HepG2 (cell line): ENCODE data around the gene FOXP3. TPM values are rescaled to one million over a fixed set of nuclear protein-coding genes. Genes with fewer than 3 reads are reported as not detected.

Source experiments
- ATAC-seq: fragments of 200-7000 bp; cut with Tn5 transposase; 3 replicates; pipeline ENCODE4 v1.9.1; 2020; ENCODE audit warnings: mild to moderate bottlenecking, moderate library complexity
- BruUV-seq: library from RNA; stranded (reverse); fragments of 400-500 nt; replicated peaks from 2 replicates; lab custom pipeline; 2021; lab: Mats Ljungman, UMichigan
- CTCF ChIA-PET: fragments of 300-600 bp; formaldehyde crosslinking; extraction: SDS; loops from one replicate; lab custom pipeline; 2021; ENCODE audit warnings: low total read pairs, inconsistent platforms, low intra/inter-chr PET ratio; lab: Yijun Ruan, JAX
- POLR2A ChIA-PET: fragments of 350-600 bp; sonication (Branson Sonifier 250); formaldehyde crosslinking; loops from one replicate; lab custom pipeline; 2020; ENCODE audit warnings: antibody characterized with exemption, inconsistent platforms; lab: Yijun Ruan, JAX
- DNase-seq: peaks from one replicate; pipeline ENCODE4 v3.0.0-alpha.2; 2015; ENCODE audit warnings: low spot score
- FAIRE-seq: peaks from 3 replicates; lab custom pipeline; 2011; peaks lifted over from hg19 to GRCh38; lab: Jason Lieb, UNC
- H2AFZ ChIP-seq: one replicate; pipeline ENCODE4 v1.6.1; 2011; ENCODE audit warnings: low read length, inconsistent platforms
- H3K27ac ChIP-seq: fragments of 300-600 bp; 3 replicates; pipeline ENCODE4 v1.8.0; 2011; ENCODE audit warnings: mixed run types, mild to moderate bottlenecking, mixed read lengths, low read length, inconsistent platforms; ENCODE audit not compliant: insufficient read depth; ENCODE audit errors: extremely low read length
- H3K27me3 ChIP-seq, 2 experiments: fragments of 200-600 bp in 1 of 2; 2 replicates in 1 of 2; 3 replicates in 1 of 2; pipeline versions ENCODE4 v1.6.0 to v1.8.0; 2011; ENCODE audit warnings: low read length in 2 of 2, mild to moderate bottlenecking in 2 of 2, moderate library complexity in 2 of 2, inconsistent platforms in 1 of 2; ENCODE audit not compliant: insufficient read depth in 2 of 2, control insufficient read depth in 1 of 2
- H3K36me3 ChIP-seq, 2 experiments: fragments of 200-600 bp in 1 of 2; replicated peaks in 1 of 2; 2 replicates in 1 of 2; 3 replicates in 1 of 2; pipeline versions ENCODE4 v1.5.1 to v1.8.0; 2011; ENCODE audit warnings: low read length in 2 of 2, inconsistent platforms in 1 of 2; ENCODE audit not compliant: insufficient read depth in 2 of 2, control insufficient read depth in 1 of 2
- H3K4me1 ChIP-seq: 2 replicates; pipeline ENCODE4 v1.5.1; 2012; ENCODE audit warnings: low read length, inconsistent platforms; ENCODE audit not compliant: insufficient read depth
- H3K4me2 ChIP-seq: 2 replicates; pipeline ENCODE4 v1.6.0; 2011; ENCODE audit warnings: low read depth, low read length, inconsistent platforms
- H3K4me3 ChIP-seq, 3 experiments: fragments of 200-600 bp in 1 of 3; sonication (generic), shearing (Covaris generic) in 1 of 3; replicated peaks in 1 of 3; 2 replicates each; pipeline ENCODE4 v1.5.1; 2011 to 2016; ENCODE audit warnings: low read length in 3 of 3, inconsistent platforms in 2 of 3, low read depth in 2 of 3, mild to moderate bottlenecking in 2 of 3, control low read depth in 1 of 3, mixed read lengths in 1 of 3; ENCODE audit not compliant: insufficient read depth in 1 of 3
- H3K79me2 ChIP-seq: one replicate; pipeline ENCODE4 v1.6.1; 2011; ENCODE audit warnings: low read length, inconsistent platforms; ENCODE audit not compliant: insufficient read depth
- H3K9ac ChIP-seq: 2 replicates; pipeline ENCODE4 v1.6.0; 2011; ENCODE audit warnings: mild to moderate bottlenecking, low read depth, low read length, inconsistent platforms; ENCODE audit not compliant: insufficient read depth
- H3K9me3 ChIP-seq: 2 replicates; pipeline ENCODE4 v1.5.1; 2012; ENCODE audit warnings: mild to moderate bottlenecking, low read length
- H4K20me1 ChIP-seq: 2 replicates; pipeline ENCODE4 v1.6.0; 2011; ENCODE audit warnings: inconsistent platforms, mild to moderate bottlenecking, low read length, moderate library complexity; ENCODE audit not compliant: insufficient read depth
- CBX1 ChIP-seq: IDR thresholded peaks from one replicate; pipeline ENCODE4 v1.6.1; 2016; ENCODE audit warnings: antibody characterized with exemption, low read depth
- CBX2 ChIP-seq, 2 experiments: fragments of 200-600 bp in 1 of 2; sonication (generic); formaldehyde crosslinking in 1 of 2; IDR thresholded peaks; 2 replicates each; pipeline versions ENCODE4 v1.7.0 to v1.8.1; 2018 to 2022; ENCODE audit warnings: low read depth in 2 of 2, low read length in 1 of 2, mild to moderate bottlenecking in 1 of 2, missing genetic modification reagents in 1 of 2
- NFYC ChIP-seq: IDR thresholded peaks from 2 replicates; pipeline ENCODE4 v1.6.1; 2016; ENCODE audit warnings: missing genetic modification reagents, missing compliant biosample characterization
- NRL ChIP-seq: sonication (generic); formaldehyde crosslinking; IDR thresholded peaks from 2 replicates; pipeline ENCODE4 v1.5.0; 2020; ENCODE audit warnings: missing genetic modification reagents, mild to moderate bottlenecking, moderate library complexity, borderline replicate concordance
- RNF2 ChIP-seq: fragments of 450-650 bp; conservative IDR thresholded peaks from 2 replicates; pipeline ENCODE4 v1.6.1; 2016; ENCODE audit warnings: low read depth
- SMC3 ChIP-seq: IDR thresholded peaks from 2 replicates; pipeline ENCODE4 v1.6.1; 2011; ENCODE audit warnings: low read length, improper control_type of control experiment
- TCF7 ChIP-seq: sonication (generic); IDR thresholded peaks from 2 replicates; pipeline ENCODE4 v1.6.1; 2016; ENCODE audit warnings: antibody characterized with exemption, low read depth
- ZFP90 ChIP-seq: sonication (generic); formaldehyde crosslinking; IDR thresholded peaks from 2 replicates; pipeline ENCODE4 v1.8.0; 2022; ENCODE audit warnings: missing genetic modification reagents, mild to moderate bottlenecking, inconsistent platforms, borderline replicate concordance
- ZNF3 ChIP-seq: IDR thresholded peaks from 2 replicates; pipeline ENCODE4 v1.7.0; 2017; ENCODE audit warnings: inconsistent platforms
- ZNF577 ChIP-seq: sonication (generic); formaldehyde crosslinking; IDR thresholded peaks from 2 replicates; pipeline ENCODE4 v1.4.0; 2020; ENCODE audit warnings: mild to moderate bottlenecking, low read depth, missing genetic modification reagents, borderline replicate concordance
- ZNF616 ChIP-seq: sonication (generic); formaldehyde crosslinking; IDR thresholded peaks from 2 replicates; pipeline ENCODE4 v1.5.0; 2020; ENCODE audit warnings: low read depth, mild to moderate bottlenecking, missing genetic modification reagents
- ZNF652 ChIP-seq: IDR thresholded peaks from 2 replicates; pipeline ENCODE4 v1.6.1; 2016; ENCODE audit warnings: low read depth, borderline replicate concordance
- WGBS: methylation state at CpG from one replicate; pipeline ENCODE4 v1.1.6; 2017; ENCODE audit warnings: low lambda C conversion rate; 5-methylcytosine and 5-hydroxymethylcytosine counted together
- in situ Hi-C: cut with HindIII; loops from 2 replicates; pipeline ENCODE4 v1.10.0; 2017; ENCODE audit warnings: low pct_unique_long_range_greater_than_20kb; ENCODE audit not compliant: extremely low pct_ligation_motif_present
- intact Hi-C: fragments of 100-400 bp; cut with micrococcal nuclease; formaldehyde crosslinking; loops from one replicate; pipeline ENCODE4 v1.10.0; 2022; ENCODE audit not compliant: unreplicated experiment
- polyA plus RNA-seq, 8 experiments: library from polyadenylated mRNA; depleted of rRNA in 3 of 8; stranded (reverse) in 7 of 8; unstranded in 1 of 8; fragments of >200 nt; fragmentation: Illumina TruSeq in 4 of 8; extraction: Trizol in 4 of 8; gene quantifications; 2 replicates each; pipeline versions ENCODE4 v1.2.1 to v1.2.3, GENCODE V29; 2011 to 2016; ENCODE audit warnings: low read depth in 4 of 8, missing spikeins in 1 of 8, mixed read lengths in 1 of 8; ENCODE audit not compliant: insufficient read depth in 1 of 8
- total RNA-seq, 5 experiments: library from RNA; depleted of rRNA; stranded (reverse); fragments of >200 nt; fragmentation: Illumina TruSeq; extraction: Trizol; gene quantifications; 2 replicates each; pipeline ENCODE4 v1.2.3, GENCODE V29; 2016; ENCODE audit warnings: low read depth in 1 of 5
- TF ChIP-seq, protein P1 (sequence below): sonication (generic); formaldehyde crosslinking; IDR thresholded peaks from 2 replicates; pipeline ENCODE4 v1.4.0; 2020; ENCODE audit warnings: missing genetic modification reagents, borderline replicate concordance

The FOXP3 gene
- total and polyA plus RNA-seq, 2 of the 13 experiments (the other 11 are each of a cell fraction or from before 2014, with no cell fraction given): 0.04 TPM; not detected in 1

DNA sequence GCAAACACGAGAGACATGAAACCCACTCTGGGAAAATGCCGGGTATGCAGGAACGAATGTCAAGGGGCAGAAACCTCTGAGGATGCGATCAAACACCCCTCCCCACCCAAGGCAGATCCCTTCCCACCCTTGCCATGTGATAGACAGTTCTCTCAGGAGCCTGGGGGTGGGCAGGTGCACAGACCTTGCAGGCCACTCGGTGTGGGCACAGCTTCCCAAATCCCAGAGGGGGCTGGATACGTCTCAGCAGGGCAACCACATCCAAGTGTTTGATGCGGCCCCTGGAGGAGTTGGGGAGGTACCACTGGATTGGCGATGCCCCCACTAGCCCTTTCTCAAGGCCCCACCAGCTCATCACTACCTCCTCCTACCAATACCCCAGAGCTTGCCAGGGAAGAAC is 54.1 kb downstream of the FOXP3 start (continued):
- TF ChIP-seq, protein P1, sequence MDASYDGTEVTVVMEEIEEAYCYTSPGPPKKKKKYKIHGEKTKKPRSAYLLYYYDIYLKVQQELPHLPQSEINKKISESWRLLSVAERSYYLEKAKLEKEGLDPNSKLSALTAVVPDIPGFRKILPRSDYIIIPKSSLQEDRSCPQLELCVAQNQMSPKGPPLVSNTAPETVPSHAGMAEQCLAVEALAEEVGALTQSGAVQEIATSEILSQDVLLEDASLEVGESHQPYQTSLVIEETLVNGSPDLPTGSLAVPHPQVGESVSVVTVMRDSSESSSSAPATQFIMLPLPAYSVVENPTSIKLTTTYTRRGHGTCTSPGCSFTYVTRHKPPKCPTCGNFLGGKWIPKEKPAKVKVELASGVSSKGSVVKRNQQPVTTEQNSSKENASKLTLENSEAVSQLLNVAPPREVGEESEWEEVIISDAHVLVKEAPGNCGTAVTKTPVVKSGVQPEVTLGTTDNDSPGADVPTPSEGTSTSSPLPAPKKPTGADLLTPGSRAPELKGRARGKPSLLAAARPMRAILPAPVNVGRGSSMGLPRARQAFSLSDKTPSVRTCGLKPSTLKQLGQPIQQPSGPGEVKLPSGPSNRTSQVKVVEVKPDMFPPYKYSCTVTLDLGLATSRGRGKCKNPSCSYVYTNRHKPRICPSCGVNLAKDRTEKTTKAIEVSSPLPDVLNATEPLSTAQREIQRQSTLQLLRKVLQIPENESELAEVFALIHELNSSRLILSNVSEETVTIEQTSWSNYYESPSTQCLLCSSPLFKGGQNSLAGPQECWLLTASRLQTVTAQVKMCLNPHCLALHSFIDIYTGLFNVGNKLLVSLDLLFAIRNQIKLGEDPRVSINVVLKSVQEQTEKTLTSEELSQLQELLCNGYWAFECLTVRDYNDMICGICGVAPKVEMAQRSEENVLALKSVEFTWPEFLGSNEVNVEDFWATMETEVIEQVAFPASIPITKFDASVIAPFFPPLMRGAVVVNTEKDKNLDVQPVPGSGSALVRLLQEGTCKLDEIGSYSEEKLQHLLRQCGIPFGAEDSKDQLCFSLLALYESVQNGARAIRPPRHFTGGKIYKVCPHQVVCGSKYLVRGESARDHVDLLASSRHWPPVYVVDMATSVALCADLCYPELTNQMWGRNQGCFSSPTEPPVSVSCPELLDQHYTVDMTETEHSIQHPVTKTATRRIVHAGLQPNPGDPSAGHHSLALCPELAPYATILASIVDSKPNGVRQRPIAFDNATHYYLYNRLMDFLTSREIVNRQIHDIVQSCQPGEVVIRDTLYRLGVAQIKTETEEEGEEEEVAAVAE (CRISPR knock-in tag): no peak
- TF ChIP-seq TCF7 (no peak), SMC3 (no peak), ZNF3 (CRISPR knock-in tag) (no peak), CBX1 (no peak), NRL (CRISPR knock-in tag) (no peak), ZNF616 (no peak)

DNA sequence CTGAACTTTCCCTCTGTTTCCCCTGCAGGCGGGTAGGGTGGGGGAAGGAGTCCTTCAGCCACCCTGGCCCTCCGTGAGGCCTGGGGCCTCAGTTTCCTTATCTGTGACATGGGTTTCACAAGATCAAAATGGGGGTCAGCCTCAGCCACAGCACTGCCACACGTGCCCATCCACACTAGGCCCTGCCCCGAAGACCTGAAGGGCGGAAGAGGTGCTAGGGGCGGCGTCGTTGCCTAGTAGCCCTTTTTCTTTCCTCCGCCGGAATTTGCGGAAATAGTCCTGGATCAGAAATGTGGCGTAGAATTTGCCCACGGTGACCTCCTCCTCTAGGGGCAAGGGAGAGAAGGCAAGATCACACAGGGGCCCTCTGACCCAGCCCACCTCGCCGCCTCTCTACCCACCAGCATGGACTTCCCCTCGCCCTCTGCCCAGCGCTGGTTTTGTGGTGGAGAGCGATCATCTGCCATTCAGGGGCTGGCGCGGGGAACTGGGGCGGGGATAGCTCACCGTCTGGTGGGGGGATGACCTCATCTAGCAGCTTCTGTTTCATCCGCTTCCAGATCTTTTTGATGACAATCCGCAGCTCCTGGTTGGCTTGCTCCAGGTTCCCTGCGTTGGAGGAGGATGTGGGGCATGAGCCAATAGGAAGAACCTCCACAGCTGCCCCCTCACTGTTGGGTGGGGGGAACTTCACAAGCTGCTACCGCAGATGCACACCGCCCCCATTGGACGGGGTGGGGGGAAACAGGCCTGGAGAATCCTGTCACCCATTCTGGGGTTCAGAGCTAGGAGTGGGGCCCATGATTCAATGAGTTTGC is 54.9 kb downstream of the FOXP3 start:
- TF ChIP-seq ZNF577 (no peak), CBX2 (IDR thresholded peaks at IDR 0.05; ENCODE audit: low read depth, low read length) (no peak), CBX2 (CRISPR knock-in tag; IDR thresholded peaks at IDR 0.05; ENCODE audit: low read depth) (no peak), ZFP90 (no peak), ZNF652 (no peak), NFYC (CRISPR knock-in tag) (no peak), RNF2 (no peak)
- no peaks in the 10 kb centered on the region for H3K36me3 ChIP-seq
- CTCF ChIA-PET: no interaction called here
- POLR2A ChIA-PET: interaction anchor here (2.7 kb wide), 1 partner anchor 19 kb away, joined by 6 read pairs; no protein-coding TSS in a partner anchor
- H2AFZ ChIP-seq: no peak overlapping the region
- WGBS: 7% methylated on average over 5 of the region's 28 CpGs
- no peak overlapping the region for H3K4me2 ChIP-seq
- no peak overlapping the region for H3K27ac ChIP-seq
- BruUV-seq: no TSS peak
- ATAC-seq (no peak), FAIRE-seq (no peak), DNase-seq (no peak)
- no peak overlapping the region for H3K9ac ChIP-seq
- no peaks in the 10 kb centered on the region for H3K27me3 ChIP-seq
- H4K20me1 ChIP-seq: no peaks in the 10 kb centered on the region
- no peaks in the 10 kb centered on the region for H3K79me2 ChIP-seq
- H3K4me3 ChIP-seq: no peak overlapping the region
- in situ Hi-C loops: no loop called here
- intact Hi-C loops: no loop called here
- H3K4me1 ChIP-seq: no peaks in the 10 kb centered on the region
- no peaks in the 10 kb centered on the region for H3K9me3 ChIP-seq
